OCI-LY3 (cell line): ENCODE measurements around the gene BCAR3.

Experiments used
- H2AFZ ChIP-seq: fragments of 200-600, 300-600 bp; shearing (Covaris generic); 2 replicates; pipeline ENCODE4 v1.6.0; 2014; ENCODE audit warnings: antibody characterized with exemption, low read depth, low read length
- H3K27ac ChIP-seq: fragments of 200-600, 300-600 bp; sonication (generic); 2 replicates; pipeline ENCODE4 v1.5.1; 2014; ENCODE audit warnings: mild to moderate bottlenecking, low read length, moderate library complexity, mixed read lengths
- H3K27me3 ChIP-seq: fragments of 200-600, 300-600 bp; sonication (generic); 2 replicates; pipeline ENCODE4 v1.6.1; 2014; ENCODE audit warnings: low read depth, low read length, mixed read lengths
- H3K36me3 ChIP-seq: fragments of 200-600, 300-600 bp; sonication (generic); replicated peaks from 2 replicates; pipeline ENCODE3; 2014; ENCODE audit warnings: low read depth, low read length, mixed read lengths
- H3K4me1 ChIP-seq: fragments of 300-600, 200-600 bp; sonication (generic); 2 replicates; pipeline ENCODE4 v1.6.1; 2014; ENCODE audit warnings: low read length, mixed read lengths
- H3K4me2 ChIP-seq: fragments of 200-600, 300-600 bp; sonication (generic); 2 replicates; pipeline ENCODE4 v1.6.1; 2014; ENCODE audit warnings: low read length, mixed read lengths
- H3K4me3 ChIP-seq: fragments of 300-600, 200-600 bp; sonication (generic); 2 replicates; pipeline ENCODE4 v1.5.1; 2014; ENCODE audit warnings: antibody characterized with exemption, mild to moderate bottlenecking, low read length, moderate library complexity
- H3K79me2 ChIP-seq: fragments of 300-600, 200-600 bp; shearing (Covaris generic); 2 replicates; pipeline ENCODE4 v1.6.1; 2014; ENCODE audit warnings: mild to moderate bottlenecking, low read length, mixed read lengths
- H3K9ac ChIP-seq: fragments of 300-600, 200-600 bp; shearing (Covaris generic); 2 replicates; pipeline ENCODE4 v1.6.0; 2014; ENCODE audit warnings: mild to moderate bottlenecking, low read length, moderate library complexity
- H3K9me3 ChIP-seq: fragments of 200-600, 300-600 bp; shearing (Covaris generic); 2 replicates; pipeline ENCODE4 v1.6.1; 2014; ENCODE audit warnings: low read length, mixed read lengths; ENCODE audit not compliant: insufficient read depth
- H4K20me1 ChIP-seq: fragments of 200-600, 300-600 bp; sonication (generic); 2 replicates; pipeline ENCODE4 v1.6.1; 2016; ENCODE audit warnings: low read length, mixed read lengths; ENCODE audit not compliant: insufficient read depth
- CTCF ChIP-seq: fragments of 200-600, 300-600 bp; sonication (generic); IDR thresholded peaks from 2 replicates; pipeline ENCODE4 v1.5.1; 2014; ENCODE audit warnings: antibody characterized with exemption, low read length, low read depth
- EZH2phosphoT487 ChIP-seq: fragments of 200-600 bp; shearing (Covaris generic); IDR thresholded peaks from 2 replicates; pipeline ENCODE4 v1.6.1; 2018; ENCODE audit warnings: antibody characterized with exemption, mixed run types, low read depth

Gene BCAR3

DNA sequence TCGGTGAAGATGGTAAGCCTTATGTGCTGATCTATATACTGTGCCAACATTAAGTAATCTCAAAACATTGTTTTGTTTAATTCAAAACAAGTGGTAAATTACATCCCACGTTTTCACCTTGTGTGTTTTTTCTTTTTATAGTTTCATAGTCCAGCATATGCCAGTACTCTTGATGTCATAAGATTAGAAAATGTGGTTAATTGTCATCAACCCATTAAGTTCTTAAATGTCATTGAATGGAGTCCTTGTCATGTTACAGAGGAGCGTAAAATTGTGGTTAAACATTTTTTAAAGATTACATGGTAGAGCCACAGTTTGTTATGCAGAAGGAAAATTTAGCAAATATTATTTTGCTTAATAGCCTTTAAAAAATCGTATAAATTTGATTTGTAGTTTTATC, 140.6 kb downstream of the BCAR3 start:
- H2AFZ ChIP-seq, result no peak overlapping the region
- H3K4me1 ChIP-seq, result no peaks in the 10 kb centered on the region
- no peaks in the 10 kb centered on the region for H3K79me2 ChIP-seq
- no peak overlapping the region for H3K4me3 ChIP-seq
- H3K27me3 ChIP-seq, result no peaks in the 10 kb centered on the region
- H3K4me2 ChIP-seq, result no peak overlapping the region
- H4K20me1 ChIP-seq, result no peaks in the 10 kb centered on the region
- no peak overlapping the region for H3K27ac ChIP-seq
- H3K9ac ChIP-seq, result no peak overlapping the region
- H3K36me3 ChIP-seq, result no peaks in the 10 kb centered on the region
- H3K9me3 ChIP-seq, result no peaks in the 10 kb centered on the region
- no peak for TF ChIP-seq EZH2phosphoT487
- TF ChIP-seq CTCF, result no peak

- Histone ChIP-seq H3K27me3 (no peaks in the 10 kb centered on the region), H3K4me2 (no peak overlapping the region), H3K36me3 (no peaks in the 10 kb centered on the region), H3K4me1 (no peaks in the 10 kb centered on the region), H3K9me3 (no peaks in the 10 kb centered on the region), H3K27ac (no peak overlapping the region), H2AFZ (no peak overlapping the region), H3K4me3 (no peak overlapping the region), H4K20me1 (no peaks in the 10 kb centered on the region), H3K9ac (no peak overlapping the region), H3K79me2 (no peaks in the 10 kb centered on the region)
- TF ChIP-seq CTCF (no peak), EZH2phosphoT487 (no peak)
Measured at GRCh38 chr1:93537924-93538323, 143.7 kb downstream of the BCAR3 start.

GRCh38 chr1:93537396-93537795, 144.2 kb downstream of the BCAR3 start:
- Histone ChIP-seq H3K4me2 (no peak overlapping the region), H4K20me1 (no peaks in the 10 kb centered on the region), H2AFZ (no peak overlapping the region), H3K9me3 (no peaks in the 10 kb centered on the region), H3K4me3 (no peak overlapping the region), H3K79me2 (no peaks in the 10 kb centered on the region), H3K9ac (no peak overlapping the region), H3K27ac (no peak overlapping the region), H3K36me3 (no peaks in the 10 kb centered on the region), H3K27me3 (no peaks in the 10 kb centered on the region), H3K4me1 (no peaks in the 10 kb centered on the region)
- TF ChIP-seq CTCF, result no peak
- TF ChIP-seq EZH2phosphoT487, result no peak

DNA sequence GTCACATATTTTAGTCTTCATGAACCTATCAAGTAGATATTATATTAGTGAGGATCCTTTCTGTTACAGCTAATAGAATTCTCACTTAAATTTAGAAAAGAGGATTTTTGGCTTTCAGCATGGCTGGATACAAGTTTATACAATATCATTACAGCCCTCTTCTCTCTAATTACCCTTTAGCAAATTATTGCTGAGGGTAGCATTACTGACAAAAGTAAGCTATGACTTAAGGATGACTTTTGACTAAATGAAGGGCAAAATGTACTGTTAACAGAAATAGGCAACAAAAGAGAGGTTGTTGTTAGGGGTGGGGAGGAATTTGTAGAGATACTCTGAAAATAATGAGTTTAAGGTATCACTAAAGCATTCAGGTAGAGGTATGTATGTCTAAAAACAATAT, 148.0 kb downstream of the BCAR3 start:
- Histone ChIP-seq H3K9me3 (no peaks in the 10 kb centered on the region), H3K4me3 (no peak overlapping the region), H3K9ac (no peak overlapping the region), H3K27ac (no peak overlapping the region), H3K4me2 (no peak overlapping the region), H2AFZ (no peak overlapping the region), H3K27me3 (no peaks in the 10 kb centered on the region), H3K4me1 (peaks cover under 1% of the 10 kb centered on the region; the same call in 1 of the 2 replicates), H4K20me1 (no peaks in the 10 kb centered on the region), H3K36me3 (no peaks in the 10 kb centered on the region), H3K79me2 (no peaks in the 10 kb centered on the region)
- TF ChIP-seq CTCF, result no peak
- TF ChIP-seq EZH2phosphoT487, result no peak
